Measurements from ENCODE around the gene TRIM43. TPM values are rescaled to one million over a fixed set of nuclear protein-coding genes. Genes with fewer than 3 reads are reported as not detected.
"Not testable (repeated sequence)": the region's sequence is repeated elsewhere in the genome, so short reads cannot be mapped to it uniquely, and the experiment has no call there.

TRIM43 gene
- total RNA-seq, 1 experiment from 2014 or later = not detected

GRCh38 chr2:95601301-95601700 lies 9.5 kb downstream of the TRIM43 start:
- intact Hi-C loops (cut with micrococcal nuclease; ENCODE audit: unreplicated experiment); H3K4me3 Mint-ChIP-seq (ENCODE audit: low read depth, unreplicated experiment); H3K27me3 Mint-ChIP-seq (ENCODE audit: unreplicated experiment); DNase-seq; H3K9me3 Mint-ChIP-seq (ENCODE audit: low read depth, unreplicated experiment); H3K27ac Mint-ChIP-seq (ENCODE audit: unreplicated experiment); H3K4me1 Mint-ChIP-seq (ENCODE audit: low read depth, unreplicated experiment); H3K36me3 Mint-ChIP-seq (ENCODE audit: insufficient read depth, unreplicated experiment); CTCF ChIA-PET; BruUV-seq (replicated peaks): not testable (repeated sequence)

- not testable (repeated sequence) for H3K9me3 Mint-ChIP-seq (ENCODE audit: low read depth, unreplicated experiment)
Measured at GRCh38 chr2:95602146-95602545, 10.3 kb downstream of the TRIM43 start.

GRCh38 chr2:95608356-95608755 lies 16.6 kb downstream of the TRIM43 start:
- H3K36me3 Mint-ChIP-seq (ENCODE audit: insufficient read depth, unreplicated experiment); H3K27ac Mint-ChIP-seq (ENCODE audit: unreplicated experiment); CTCF ChIA-PET; H3K4me1 Mint-ChIP-seq (ENCODE audit: low read depth, unreplicated experiment); BruUV-seq (replicated peaks); DNase-seq; intact Hi-C loops (cut with micrococcal nuclease; ENCODE audit: unreplicated experiment); H3K4me3 Mint-ChIP-seq (ENCODE audit: low read depth, unreplicated experiment); H3K9me3 Mint-ChIP-seq (ENCODE audit: low read depth, unreplicated experiment); H3K27me3 Mint-ChIP-seq (ENCODE audit: unreplicated experiment): not testable (repeated sequence)

More at GRCh38 chr2:95602146-95602545, 10.3 kb downstream of the TRIM43 start:
- H3K27me3 Mint-ChIP-seq (ENCODE audit: unreplicated experiment); H3K36me3 Mint-ChIP-seq (ENCODE audit: insufficient read depth, unreplicated experiment); intact Hi-C loops (cut with micrococcal nuclease; ENCODE audit: unreplicated experiment); H3K4me3 Mint-ChIP-seq (ENCODE audit: low read depth, unreplicated experiment); H3K27ac Mint-ChIP-seq (ENCODE audit: unreplicated experiment); H3K4me1 Mint-ChIP-seq (ENCODE audit: low read depth, unreplicated experiment); DNase-seq; BruUV-seq (replicated peaks); CTCF ChIA-PET: not testable (repeated sequence)

- H3K27ac Mint-ChIP-seq (ENCODE audit: unreplicated experiment); H3K4me1 Mint-ChIP-seq (ENCODE audit: low read depth, unreplicated experiment); H3K27me3 Mint-ChIP-seq (ENCODE audit: unreplicated experiment); CTCF ChIA-PET; intact Hi-C loops (cut with micrococcal nuclease; ENCODE audit: unreplicated experiment); DNase-seq; H3K4me3 Mint-ChIP-seq (ENCODE audit: low read depth, unreplicated experiment); H3K36me3 Mint-ChIP-seq (ENCODE audit: insufficient read depth, unreplicated experiment); H3K9me3 Mint-ChIP-seq (ENCODE audit: low read depth, unreplicated experiment); BruUV-seq (replicated peaks): not testable (repeated sequence)
Measured at GRCh38 chr2:95609764-95610163, 18.0 kb downstream of the TRIM43 start.

- H3K4me1 Mint-ChIP-seq (ENCODE audit: low read depth, unreplicated experiment); H3K27me3 Mint-ChIP-seq (ENCODE audit: unreplicated experiment); H3K9me3 Mint-ChIP-seq (ENCODE audit: low read depth, unreplicated experiment); H3K27ac Mint-ChIP-seq (ENCODE audit: unreplicated experiment); BruUV-seq (replicated peaks); CTCF ChIA-PET; DNase-seq; intact Hi-C loops (cut with micrococcal nuclease; ENCODE audit: unreplicated experiment); H3K36me3 Mint-ChIP-seq (ENCODE audit: insufficient read depth, unreplicated experiment); H3K4me3 Mint-ChIP-seq (ENCODE audit: low read depth, unreplicated experiment): not testable (repeated sequence)
Measured at GRCh38 chr2:95613048-95613447, 21.2 kb downstream of the TRIM43 start.

- H3K4me3 Mint-ChIP-seq (ENCODE audit: low read depth, unreplicated experiment); intact Hi-C loops (cut with micrococcal nuclease; ENCODE audit: unreplicated experiment); H3K27ac Mint-ChIP-seq (ENCODE audit: unreplicated experiment); H3K9me3 Mint-ChIP-seq (ENCODE audit: low read depth, unreplicated experiment); H3K27me3 Mint-ChIP-seq (ENCODE audit: unreplicated experiment); H3K4me1 Mint-ChIP-seq (ENCODE audit: low read depth, unreplicated experiment); H3K36me3 Mint-ChIP-seq (ENCODE audit: insufficient read depth, unreplicated experiment); BruUV-seq (replicated peaks); CTCF ChIA-PET; DNase-seq: not testable (repeated sequence)
Measured at GRCh38 chr2:95622728-95623127, 30.9 kb downstream of the TRIM43 start.

- H3K4me3 Mint-ChIP-seq (ENCODE audit: low read depth, unreplicated experiment); DNase-seq; H3K27ac Mint-ChIP-seq (ENCODE audit: unreplicated experiment); BruUV-seq (replicated peaks); H3K36me3 Mint-ChIP-seq (ENCODE audit: insufficient read depth, unreplicated experiment); H3K4me1 Mint-ChIP-seq (ENCODE audit: low read depth, unreplicated experiment); H3K27me3 Mint-ChIP-seq (ENCODE audit: unreplicated experiment); CTCF ChIA-PET; H3K9me3 Mint-ChIP-seq (ENCODE audit: low read depth, unreplicated experiment); intact Hi-C loops (cut with micrococcal nuclease; ENCODE audit: unreplicated experiment): not testable (repeated sequence)
Measured at GRCh38 chr2:95630987-95631386, 39.2 kb downstream of the TRIM43 start.

- H3K27ac Mint-ChIP-seq (ENCODE audit: unreplicated experiment); intact Hi-C loops (cut with micrococcal nuclease; ENCODE audit: unreplicated experiment); BruUV-seq (replicated peaks); CTCF ChIA-PET; H3K4me1 Mint-ChIP-seq (ENCODE audit: low read depth, unreplicated experiment); H3K36me3 Mint-ChIP-seq (ENCODE audit: insufficient read depth, unreplicated experiment); H3K27me3 Mint-ChIP-seq (ENCODE audit: unreplicated experiment); H3K4me3 Mint-ChIP-seq (ENCODE audit: low read depth, unreplicated experiment); H3K9me3 Mint-ChIP-seq (ENCODE audit: low read depth, unreplicated experiment); DNase-seq: not testable (repeated sequence)
Measured at GRCh38 chr2:95633626-95634259, 41.9 kb downstream of the TRIM43 start.

GRCh38 chr2:95640515-95641288 lies 48.9 kb downstream of the TRIM43 start:
- H3K27me3 Mint-ChIP-seq (ENCODE audit: unreplicated experiment); H3K36me3 Mint-ChIP-seq (ENCODE audit: insufficient read depth, unreplicated experiment); DNase-seq; H3K4me1 Mint-ChIP-seq (ENCODE audit: low read depth, unreplicated experiment); H3K4me3 Mint-ChIP-seq (ENCODE audit: low read depth, unreplicated experiment); H3K27ac Mint-ChIP-seq (ENCODE audit: unreplicated experiment); CTCF ChIA-PET; H3K9me3 Mint-ChIP-seq (ENCODE audit: low read depth, unreplicated experiment); intact Hi-C loops (cut with micrococcal nuclease; ENCODE audit: unreplicated experiment): not testable (repeated sequence)
- TSS peak; percentile 82 for BruUV-seq (replicated peaks)

GRCh38 chr2:95641289-95641575 lies 49.4 kb downstream of the TRIM43 start:
- intact Hi-C loops (cut with micrococcal nuclease; ENCODE audit: unreplicated experiment); H3K36me3 Mint-ChIP-seq (ENCODE audit: insufficient read depth, unreplicated experiment); H3K27me3 Mint-ChIP-seq (ENCODE audit: unreplicated experiment); H3K4me1 Mint-ChIP-seq (ENCODE audit: low read depth, unreplicated experiment); H3K27ac Mint-ChIP-seq (ENCODE audit: unreplicated experiment); DNase-seq; H3K9me3 Mint-ChIP-seq (ENCODE audit: low read depth, unreplicated experiment); BruUV-seq (replicated peaks); CTCF ChIA-PET; H3K4me3 Mint-ChIP-seq (ENCODE audit: low read depth, unreplicated experiment): not testable (repeated sequence)

Measured in Calu3 (cell line).